DND-41 (cell line): ENCODE measurements around the gene DAZAP1.

Experiments
- ATAC-seq: fragments of 200-7000 bp; cut with Tn5 transposase; 3 replicates; pipeline ENCODE4 v1.9.1; 2021; ENCODE audit warnings: low read depth; ENCODE audit not compliant: insufficient read depth
- DNase-seq: peaks from one replicate; pipeline ENCODE4 v3.0.0-alpha.2; 2020
- H2AFZ ChIP-seq: 2 replicates; pipeline ENCODE4 v1.6.0; 2012; ENCODE audit warnings: low read depth, low read length
- H3K27ac ChIP-seq: 2 replicates; pipeline ENCODE4 v1.5.1; 2012; ENCODE audit warnings: low read length, inconsistent platforms
- H3K27me3 ChIP-seq: fragments of 200-600 bp; sonication (generic); 2 replicates; pipeline ENCODE4 v1.6.0; 2012; ENCODE audit warnings: low read length, mild to moderate bottlenecking, inconsistent platforms; ENCODE audit not compliant: insufficient read depth, poor library complexity
- H3K36me3 ChIP-seq: 2 replicates; pipeline ENCODE4 v1.5.1; 2012; ENCODE audit warnings: low read length, inconsistent platforms; ENCODE audit not compliant: insufficient read depth
- H3K4me1 ChIP-seq: 2 replicates; pipeline ENCODE4 v1.5.1; 2012; ENCODE audit warnings: mild to moderate bottlenecking, low read length; ENCODE audit not compliant: insufficient read depth
- H3K4me2 ChIP-seq: 2 replicates; pipeline ENCODE4 v1.6.0; 2012; ENCODE audit warnings: mild to moderate bottlenecking, moderate library complexity, low read length, inconsistent platforms; ENCODE audit not compliant: insufficient read depth
- H3K4me3 ChIP-seq, 2 experiments: fragments of 200-600 bp in 1 of 2; shearing (Covaris generic) in 1 of 2; 2 replicates each; pipeline ENCODE4 v1.5.1; 2012 to 2016; ENCODE audit warnings: inconsistent platforms in 2 of 2, low read length in 2 of 2, mild to moderate bottlenecking in 2 of 2, low read depth in 1 of 2, moderate library complexity in 1 of 2
- H3K79me2 ChIP-seq: 2 replicates; pipeline ENCODE4 v1.6.0; 2012; ENCODE audit warnings: low read length, inconsistent platforms; ENCODE audit not compliant: insufficient read depth
- H3K9ac ChIP-seq: 2 replicates; pipeline ENCODE4 v1.6.0; 2012; ENCODE audit warnings: low read depth, mild to moderate bottlenecking, inconsistent platforms, low read length, moderate library complexity
- H3K9me3 ChIP-seq: 2 replicates; pipeline ENCODE4 v1.5.1; 2012; ENCODE audit warnings: low read length, moderate library complexity, mild to moderate bottlenecking, inconsistent platforms; ENCODE audit not compliant: insufficient read depth, severe bottlenecking
- H4K20me1 ChIP-seq: 2 replicates; pipeline ENCODE4 v1.6.0; 2012; ENCODE audit warnings: low read length; ENCODE audit not compliant: insufficient read depth
- CTCF ChIP-seq: IDR thresholded peaks from 2 replicates; pipeline ENCODE4 v1.5.1; 2012; ENCODE audit warnings: borderline replicate concordance, low read length, moderate library complexity, mild to moderate bottlenecking; ENCODE audit not compliant: poor library complexity, severe bottlenecking; ENCODE audit errors: extremely low read depth
- EZH2 ChIP-seq: IDR thresholded peaks from 3 replicates; pipeline ENCODE4 v1.6.1; 2012; ENCODE audit warnings: borderline replicate concordance, low read depth, mild to moderate bottlenecking, moderate library complexity, low read length, inconsistent platforms; ENCODE audit not compliant: severe bottlenecking

DAZAP1 gene

GRCh38 chr19:1364070-1364704 is 43.2 kb upstream of the DAZAP1 start:
- no peaks in the 10 kb centered on the region for H3K9me3 ChIP-seq
- H3K4me2 ChIP-seq, result no peak overlapping the region
- no peak for DNase-seq
- no peak overlapping the region for H2AFZ ChIP-seq
- peaks cover 9% of the 10 kb centered on the region; the same call in 1 of the 2 replicates for H3K4me1 ChIP-seq
- H3K36me3 ChIP-seq, result peaks cover 93% of the 10 kb centered on the region
- H3K27me3 ChIP-seq, result no peaks in the 10 kb centered on the region
- H3K27ac ChIP-seq, result no peak overlapping the region
- TF ChIP-seq CTCF, result peak; percentile 20
- TF ChIP-seq EZH2, result no peak
- no peak overlapping the region for H3K4me3 ChIP-seq
- no peak overlapping the region for H3K9ac ChIP-seq
- peaks cover 19% of the 10 kb centered on the region for H3K79me2 ChIP-seq
- peaks cover 3% of the 10 kb centered on the region for H4K20me1 ChIP-seq
- ATAC-seq, result no peak

GRCh38 chr19:1365319-1366269 is 41.8 kb upstream of the DAZAP1 start:
- Histone ChIP-seq H3K4me2 (no peak overlapping the region), H3K4me1 (peaks cover 6% of the 10 kb centered on the region; the same call in 1 of the 2 replicates), H4K20me1 (peaks cover 3% of the 10 kb centered on the region), H3K27ac (no peak overlapping the region), H2AFZ (no peak overlapping the region), H3K9me3 (no peaks in the 10 kb centered on the region), H3K27me3 (no peaks in the 10 kb centered on the region), H3K36me3 (peaks cover 93% of the 10 kb centered on the region), H3K4me3 (no peak overlapping the region), H3K9ac (no peak overlapping the region), H3K79me2 (peaks cover 10% of the 10 kb centered on the region)
- DNase-seq (no peak), ATAC-seq (no peak)
- no peak for TF ChIP-seq EZH2
- TF ChIP-seq CTCF, result no peak

GRCh38 chr19:1366296-1366695 is 41.1 kb upstream of the DAZAP1 start:
- H3K79me2 ChIP-seq, result peaks cover 8% of the 10 kb centered on the region
- no peak overlapping the region for H2AFZ ChIP-seq
- H3K27ac ChIP-seq, result no peak overlapping the region
- H3K27me3 ChIP-seq, result no peaks in the 10 kb centered on the region
- no peak overlapping the region for H3K4me3 ChIP-seq
- H3K9ac ChIP-seq, result no peak overlapping the region
- no peak overlapping the region for H3K4me2 ChIP-seq
- H3K9me3 ChIP-seq, result no peaks in the 10 kb centered on the region
- no peaks in the 10 kb centered on the region for H3K4me1 ChIP-seq
- no peak for TF ChIP-seq EZH2
- TF ChIP-seq CTCF, result no peak
- H3K36me3 ChIP-seq, result peaks cover 93% of the 10 kb centered on the region
- ATAC-seq, result no peak
- peaks cover 3% of the 10 kb centered on the region for H4K20me1 ChIP-seq
- DNase-seq, result no peak
